Stimulated activated naive CD4-positive, alpha-beta T cell treated with Interleukin-2 at 50 U/mL for 16 hours (primary cell): ENCODE data around the gene TCN1.

Experiments
- DNase-seq: peaks from one replicate; lab custom pipeline; 2025; lab: John Stamatoyannopoulos, UW

Gene TCN1

GRCh38 chr11:59807047-59807610 is 59.2 kb downstream of the TCN1 start:
- DNase-seq: no peak

DNA sequence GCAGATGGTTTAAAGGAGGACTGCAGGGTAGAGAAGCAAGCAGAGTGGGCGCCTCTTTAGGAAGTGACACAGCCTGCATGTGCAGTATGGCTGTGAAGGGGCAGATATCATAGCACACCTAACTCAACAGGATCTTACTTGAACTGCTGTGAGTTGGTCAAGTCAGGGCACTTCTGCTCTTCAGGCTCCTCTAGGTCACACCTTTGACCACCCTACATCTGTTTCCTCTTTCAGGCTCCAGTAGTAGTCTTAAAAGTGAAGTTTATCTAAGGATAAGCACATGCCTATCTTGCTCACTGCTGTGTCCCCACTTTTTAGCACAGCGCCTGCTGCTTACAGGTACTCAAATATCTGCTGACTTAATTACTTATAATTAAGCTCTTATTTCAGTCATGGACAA is 62.2 kb downstream of the TCN1 start:
- DNase-seq: no peak
